ENCODE results near the gene IFITM5.

Gene IFITM5

GRCh38 chr11:257766-258493 is 41.4 kb downstream of the IFITM5 start:
- no peak for DNase-seq

DNA sequence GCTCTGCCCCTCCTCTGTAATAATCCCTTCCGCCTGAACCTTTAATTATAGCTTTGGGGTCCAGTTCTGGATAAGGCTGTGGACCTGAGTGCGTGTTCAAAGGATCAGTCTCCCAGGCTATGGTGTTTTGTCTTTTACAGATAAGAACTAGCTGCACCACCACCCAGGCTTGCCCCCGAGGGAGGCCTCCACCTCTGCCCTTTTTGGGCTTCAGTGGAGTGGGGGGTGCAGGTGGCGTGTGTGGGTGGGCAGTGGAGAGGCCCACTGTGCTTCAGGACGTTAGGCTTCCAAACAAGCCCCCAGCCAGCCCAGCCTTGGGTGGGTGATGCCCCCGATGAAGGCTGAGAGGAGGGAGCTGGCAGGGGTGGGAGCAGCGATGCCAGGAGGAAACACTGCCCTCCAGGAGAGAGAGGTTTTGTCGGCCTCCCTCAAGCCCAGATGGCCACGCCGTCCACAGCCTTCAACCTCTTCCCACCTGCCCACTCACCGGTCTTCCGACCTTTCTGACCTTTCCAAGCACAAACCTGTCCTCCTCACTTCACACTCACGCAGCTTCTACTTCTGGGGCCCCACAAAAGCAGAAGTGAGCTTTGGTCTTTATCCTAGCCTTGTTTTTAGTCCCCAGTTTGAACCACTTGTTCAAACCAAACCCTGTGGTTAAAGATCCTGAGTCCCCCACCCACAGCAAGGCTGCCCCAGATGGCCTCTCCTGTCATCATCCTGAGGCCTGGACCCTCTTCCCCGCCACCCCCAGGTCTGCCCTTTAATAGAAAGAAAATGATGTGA is 42.2 kb downstream of the IFITM5 start:
- DNase-seq, result no peak

DNA sequence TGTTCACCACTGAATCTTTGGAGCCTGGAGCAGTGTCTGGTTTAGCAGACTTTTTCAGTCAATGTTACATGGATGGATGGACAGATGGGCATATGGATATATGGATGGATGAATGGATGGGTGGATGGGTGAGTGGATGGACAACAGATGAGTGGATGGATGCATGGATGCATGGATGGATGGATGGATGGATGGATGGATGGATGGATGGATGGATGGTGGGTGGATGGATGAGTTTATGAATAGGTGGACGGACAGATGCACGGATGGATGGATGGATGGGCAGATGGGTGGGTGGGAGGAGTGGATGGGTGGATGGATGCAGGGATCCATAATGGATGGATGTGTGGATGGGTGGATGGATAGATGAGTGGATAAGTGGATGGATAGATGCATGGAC is 43.5 kb downstream of the IFITM5 start:
- DNase-seq, result no peak

DNA sequence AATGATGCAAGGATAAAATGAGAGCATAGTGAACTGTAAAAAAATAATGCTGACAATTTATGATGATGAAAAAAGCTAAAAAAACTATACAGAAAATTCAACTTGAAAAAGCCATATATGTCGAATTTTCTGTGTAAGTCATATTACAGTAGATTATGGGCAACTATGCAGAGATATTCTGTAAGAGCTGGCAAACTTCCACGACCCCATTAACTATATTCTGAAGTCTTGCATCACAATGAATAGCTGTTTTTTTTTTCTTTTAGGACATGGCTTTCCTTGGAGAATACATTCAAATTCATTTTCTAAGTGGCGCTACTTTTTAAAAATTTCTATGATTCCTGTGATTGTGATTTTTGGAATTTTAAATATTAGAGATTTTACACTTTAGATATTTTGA is 44.1 kb downstream of the IFITM5 start:
- no peak for DNase-seq

- no peak for DNase-seq
Observed at GRCh38 chr11:253886-254270, 45.4 kb downstream of the IFITM5 start.

GRCh38 chr11:253160-253885 is 46.0 kb downstream of the IFITM5 start:
- no peak for DNase-seq

- DNase-seq, result no peak
Observed at GRCh38 chr11:252666-253065, 46.7 kb downstream of the IFITM5 start.

DNA sequence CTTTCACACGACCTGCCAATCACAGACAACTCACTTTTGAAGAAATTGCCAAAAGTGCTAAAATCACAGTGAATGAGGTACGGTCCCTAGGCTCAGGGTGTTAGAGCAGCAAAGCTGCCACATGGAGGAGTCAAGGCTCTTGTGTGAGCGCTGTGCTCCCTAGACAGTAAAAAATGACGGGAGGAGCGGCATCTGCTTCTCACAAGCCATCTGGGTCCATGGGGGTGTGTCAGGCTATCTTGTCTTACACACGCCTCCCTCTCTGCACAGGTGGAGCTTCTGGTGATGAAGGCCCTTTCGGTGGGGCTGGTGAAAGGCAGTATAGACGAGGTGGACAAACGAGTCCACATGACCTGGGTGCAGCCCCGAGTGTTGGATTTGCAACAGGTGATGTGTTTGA is 47.8 kb downstream of the IFITM5 start:
- no peak for DNase-seq

DNA sequence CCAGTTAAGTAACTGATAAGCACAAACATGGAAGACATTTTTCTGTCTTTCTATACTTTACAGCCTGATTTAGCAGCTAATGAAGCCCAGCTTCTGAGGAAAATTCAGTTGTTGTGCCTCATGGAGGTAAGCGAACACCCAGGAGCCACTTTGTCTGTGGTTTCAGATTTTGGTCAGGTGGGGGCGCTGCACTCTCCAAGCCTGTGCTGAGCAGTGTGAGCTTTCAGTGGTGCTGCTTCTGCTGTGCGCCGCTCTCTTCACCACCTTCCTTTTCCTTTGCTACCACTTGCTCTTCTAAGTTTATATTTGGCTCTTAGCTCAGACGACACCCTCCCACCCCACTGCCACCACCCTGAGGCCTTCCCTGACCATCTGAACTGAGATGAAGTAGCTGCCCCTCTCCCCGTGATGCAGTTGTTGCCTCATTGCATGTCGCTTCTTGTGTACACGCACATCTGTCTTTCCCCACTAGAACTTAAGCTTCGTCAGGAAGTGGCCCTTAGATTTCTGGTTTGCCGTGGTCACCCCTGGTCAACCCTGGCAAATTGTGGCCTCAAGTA is 48.5 kb downstream of the IFITM5 start:
- DNase-seq, result no peak

DNA sequence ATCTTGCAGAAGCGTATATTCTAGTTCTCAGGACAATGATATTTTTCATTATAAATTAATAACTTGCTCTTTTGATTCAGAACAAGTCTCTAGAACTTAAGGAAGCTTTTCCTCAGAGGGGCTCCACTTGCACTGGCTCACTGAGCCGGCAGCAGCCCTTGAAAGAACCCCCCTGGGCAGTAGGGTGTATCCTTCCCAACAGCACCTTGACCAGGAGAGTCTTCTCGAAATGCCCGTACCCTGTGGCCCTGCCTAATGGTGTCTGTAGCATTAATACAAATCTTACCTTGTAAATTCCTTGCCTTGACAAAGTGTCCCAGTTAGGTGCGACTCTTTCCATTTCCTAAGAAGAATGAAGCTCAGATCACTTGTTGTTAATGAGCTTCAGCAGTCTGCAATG is 49.1 kb downstream of the IFITM5 start:
- DNase-seq, result no peak

DNA sequence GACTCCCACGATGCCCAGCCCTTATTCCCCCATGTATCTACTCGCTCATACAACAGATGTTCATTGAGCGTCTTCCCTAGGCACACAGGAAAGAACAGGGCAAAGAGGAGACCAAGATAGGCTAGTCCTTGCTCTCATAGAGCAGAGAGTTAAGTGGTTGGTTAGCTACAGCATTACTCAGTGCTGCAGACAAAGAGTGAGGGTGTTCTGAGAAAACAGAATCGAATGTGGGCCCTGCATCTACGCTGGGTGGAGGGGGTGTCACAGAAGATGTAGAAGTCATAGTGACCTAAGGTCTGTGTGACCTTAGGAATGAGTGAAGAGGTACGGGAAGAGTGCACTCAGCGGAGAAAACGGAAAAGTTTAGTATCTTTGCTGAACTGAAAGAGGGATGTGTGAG is 50.3 kb downstream of the IFITM5 start:
- DNase-seq, result no peak
